Measurements from ENCODE around the gene AMOTL1. TPM values are rescaled to one million over a fixed set of nuclear protein-coding genes. Genes with fewer than 3 reads are reported as not detected.

Gene AMOTL1
- total RNA-seq, 5 donors from 2014 or later (not counting 1 experiment from before 2014, with no cell fraction given): 0.07 to 1.2 (median 0.35) TPM

GRCh38 chr11:94866231-94866822 is 98.2 kb downstream of the AMOTL1 start:
- H3K4me3 Mint-ChIP-seq: no peak overlapping the region
- no peaks in the 10 kb centered on the region for H3K9me3 Mint-ChIP-seq
- no peaks in the 10 kb centered on the region for H3K36me3 Mint-ChIP-seq
- 82% methylated on average over 8 of the region's 8 CpGs for WGBS (ENCODE audit: insufficient coverage)
- ChIA-PET POLR2A (no interaction called here), CTCF (no interaction called here)
- H3K4me1 Mint-ChIP-seq: no peaks in the 10 kb centered on the region
- ATAC-seq (replicated peaks in 1 of 4) (no peak), DNase-seq (no peak)
- H3K27ac Mint-ChIP-seq: no peak overlapping the region
- H3K9me3 ChIP-seq: no peaks in the 10 kb centered on the region
- peaks cover 2 to 6% of the 10 kb centered on the region in 2 donors for H3K27me3 Mint-ChIP-seq
- H3K4me1 ChIP-seq (ENCODE audit: control insufficient read depth in 1 of 2, extremely low read depth in 1 of 2, insufficient read depth in 2 of 2, low read length in 2 of 2): no peaks in the 10 kb centered on the region
- H3K27me3 ChIP-seq (replicated peaks in 1 of 2; ENCODE audit: control insufficient read depth in 2 of 2, extremely low read depth in 1 of 2, insufficient read depth in 2 of 2, low read length in 1 of 2): peaks cover 0 to 18% of the 10 kb centered on the region in 2 experiments
- H3K4me3 ChIP-seq (ENCODE audit: control insufficient read depth in 1 of 2, extremely low read depth in 1 of 2, low read length in 1 of 2): no peak overlapping the region
- peaks cover 0 to 3% of the 10 kb centered on the region in 2 donors for H3K36me3 ChIP-seq (ENCODE audit: control insufficient read depth in 2 of 2, extremely low read depth in 1 of 2, insufficient read depth in 1 of 2, low read length in 1 of 2)
- H3K27ac ChIP-seq (ENCODE audit: low read length): no peak overlapping the region

- Histone ChIP-seq H3K4me1 (ENCODE audit: control insufficient read depth in 1 of 2, extremely low read depth in 1 of 2, insufficient read depth in 2 of 2, low read length in 2 of 2) (no peaks in the 10 kb centered on the region), H3K27me3 (replicated peaks in 1 of 2; ENCODE audit: control insufficient read depth in 2 of 2, extremely low read depth in 1 of 2, insufficient read depth in 2 of 2, low read length in 1 of 2) (peaks cover 0 to 21% of the 10 kb centered on the region in 2 experiments), H3K9me3 (no peaks in the 10 kb centered on the region), H3K36me3 (ENCODE audit: control insufficient read depth in 2 of 2, extremely low read depth in 1 of 2, insufficient read depth in 1 of 2, low read length in 1 of 2) (peaks cover 0 to 3% of the 10 kb centered on the region in 2 donors), H3K27ac (ENCODE audit: low read length) (no peak overlapping the region), H3K4me3 (ENCODE audit: control insufficient read depth in 1 of 2, extremely low read depth in 1 of 2, low read length in 1 of 2) (no peak overlapping the region)
- Mint-ChIP-seq H3K4me3 (no peak overlapping the region), H3K4me1 (no peaks in the 10 kb centered on the region), H3K36me3 (no peaks in the 10 kb centered on the region), H3K9me3 (no peaks in the 10 kb centered on the region), H3K27ac (no peak overlapping the region), H3K27me3 (peaks cover 2 to 6% of the 10 kb centered on the region in 2 donors)
- DNase-seq: no peak
- CTCF ChIA-PET: no interaction called here
- POLR2A ChIA-PET: no interaction called here
- ATAC-seq (replicated peaks in 1 of 4): no peak
- WGBS (ENCODE audit: insufficient coverage): 77% methylated on average over 5 of the region's 9 CpGs
Measured at GRCh38 chr11:94866936-94867795, 99.0 kb downstream of the AMOTL1 start.

- Histone ChIP-seq H3K36me3 (ENCODE audit: control insufficient read depth in 2 of 2, extremely low read depth in 1 of 2, insufficient read depth in 1 of 2, low read length in 1 of 2) (peaks cover 0 to 3% of the 10 kb centered on the region in 2 donors), H3K4me1 (ENCODE audit: control insufficient read depth in 1 of 2, extremely low read depth in 1 of 2, insufficient read depth in 2 of 2, low read length in 2 of 2) (no peaks in the 10 kb centered on the region), H3K27me3 (replicated peaks in 1 of 2; ENCODE audit: control insufficient read depth in 2 of 2, extremely low read depth in 1 of 2, insufficient read depth in 2 of 2, low read length in 1 of 2) (peaks cover 0 to 25% of the 10 kb centered on the region in 2 experiments), H3K27ac (ENCODE audit: low read length) (no peak overlapping the region), H3K9me3 (no peaks in the 10 kb centered on the region), H3K4me3 (ENCODE audit: control insufficient read depth in 1 of 2, extremely low read depth in 1 of 2, low read length in 1 of 2) (no peak overlapping the region)
- no peaks in the 10 kb centered on the region for H3K36me3 Mint-ChIP-seq
- POLR2A ChIA-PET: no interaction called here
- 100% methylated on average over 1 of the region's 5 CpGs for WGBS (ENCODE audit: insufficient coverage)
- DNase-seq (no peak), ATAC-seq (replicated peaks in 1 of 4) (no peak)
- no peak overlapping the region for H3K27ac Mint-ChIP-seq
- peaks cover 2 to 6% of the 10 kb centered on the region in 2 donors for H3K27me3 Mint-ChIP-seq
- no peaks in the 10 kb centered on the region for H3K9me3 Mint-ChIP-seq
- CTCF ChIA-PET: no interaction called here
- H3K4me3 Mint-ChIP-seq: no peak overlapping the region
- no peaks in the 10 kb centered on the region for H3K4me1 Mint-ChIP-seq
Measured at GRCh38 chr11:94868468-94868867, 100.3 kb downstream of the AMOTL1 start.

- CTCF ChIA-PET: no interaction called here
- no peak for ATAC-seq (replicated peaks in 1 of 4)
- DNase-seq: no peak
- H3K4me3 ChIP-seq (ENCODE audit: control insufficient read depth in 1 of 2, extremely low read depth in 1 of 2, low read length in 1 of 2): no peak overlapping the region
- 75% methylated on average over 3 of the region's 10 CpGs for WGBS (ENCODE audit: insufficient coverage)
- peaks cover 0 to 26% of the 10 kb centered on the region in 2 experiments for H3K27me3 ChIP-seq (replicated peaks in 1 of 2; ENCODE audit: control insufficient read depth in 2 of 2, extremely low read depth in 1 of 2, insufficient read depth in 2 of 2, low read length in 1 of 2)
- Mint-ChIP-seq H3K27ac (no peak overlapping the region), H3K4me3 (no peak overlapping the region), H3K9me3 (no peaks in the 10 kb centered on the region), H3K36me3 (no peaks in the 10 kb centered on the region), H3K27me3 (peaks cover 2 to 6% of the 10 kb centered on the region in 2 donors), H3K4me1 (no peaks in the 10 kb centered on the region)
- no peaks in the 10 kb centered on the region for H3K9me3 ChIP-seq
- H3K4me1 ChIP-seq (ENCODE audit: control insufficient read depth in 1 of 2, extremely low read depth in 1 of 2, insufficient read depth in 2 of 2, low read length in 2 of 2): no peaks in the 10 kb centered on the region
- H3K27ac ChIP-seq (ENCODE audit: low read length): no peak overlapping the region
- peaks cover 0 to 3% of the 10 kb centered on the region in 2 donors for H3K36me3 ChIP-seq (ENCODE audit: control insufficient read depth in 2 of 2, extremely low read depth in 1 of 2, insufficient read depth in 1 of 2, low read length in 1 of 2)
- POLR2A ChIA-PET: no interaction called here
Measured at GRCh38 chr11:94869186-94869585, 101.0 kb downstream of the AMOTL1 start.

- no peak overlapping the region for H3K27ac Mint-ChIP-seq
- Histone ChIP-seq H3K27me3 (replicated peaks in 1 of 2; ENCODE audit: control insufficient read depth in 2 of 2, extremely low read depth in 1 of 2, insufficient read depth in 2 of 2, low read length in 1 of 2) (peaks cover 0 to 30% of the 10 kb centered on the region in 2 experiments), H3K36me3 (ENCODE audit: control insufficient read depth in 2 of 2, extremely low read depth in 1 of 2, insufficient read depth in 1 of 2, low read length in 1 of 2) (no peaks in the 10 kb centered on the region), H3K4me1 (ENCODE audit: control insufficient read depth in 1 of 2, extremely low read depth in 1 of 2, insufficient read depth in 2 of 2, low read length in 2 of 2) (no peaks in the 10 kb centered on the region), H3K9me3 (no peaks in the 10 kb centered on the region), H3K4me3 (ENCODE audit: control insufficient read depth in 1 of 2, extremely low read depth in 1 of 2, low read length in 1 of 2) (no peak overlapping the region), H3K27ac (ENCODE audit: low read length) (no peak overlapping the region)
- H3K36me3 Mint-ChIP-seq: no peaks in the 10 kb centered on the region
- H3K4me1 Mint-ChIP-seq: no peaks in the 10 kb centered on the region
- ChIA-PET CTCF (no interaction called here), POLR2A (no interaction called here)
- WGBS (ENCODE audit: insufficient coverage): 90% methylated on average over 2 of the region's 5 CpGs
- no peaks in the 10 kb centered on the region for H3K9me3 Mint-ChIP-seq
- no peak overlapping the region for H3K4me3 Mint-ChIP-seq
- no peak for DNase-seq
- peaks cover 2 to 6% of the 10 kb centered on the region in 2 donors for H3K27me3 Mint-ChIP-seq
- no peak for ATAC-seq (replicated peaks in 1 of 4)
Measured at GRCh38 chr11:94870422-94870821, 102.3 kb downstream of the AMOTL1 start.

GRCh38 chr11:94871491-94872185 is 103.5 kb downstream of the AMOTL1 start:
- no peaks in the 10 kb centered on the region for H3K9me3 Mint-ChIP-seq
- no peak for DNase-seq
- no peak for ATAC-seq (replicated peaks in 1 of 4)
- Histone ChIP-seq H3K9me3 (no peaks in the 10 kb centered on the region), H3K27me3 (replicated peaks in 1 of 2; ENCODE audit: control insufficient read depth in 2 of 2, extremely low read depth in 1 of 2, insufficient read depth in 2 of 2, low read length in 1 of 2) (peaks cover 0 to 26% of the 10 kb centered on the region in 2 experiments), H3K4me1 (ENCODE audit: control insufficient read depth in 1 of 2, extremely low read depth in 1 of 2, insufficient read depth in 2 of 2, low read length in 2 of 2) (peaks cover 0 to 2% of the 10 kb centered on the region in 2 experiments), H3K27ac (ENCODE audit: low read length) (no peak overlapping the region), H3K4me3 (ENCODE audit: control insufficient read depth in 1 of 2, extremely low read depth in 1 of 2, low read length in 1 of 2) (no peak overlapping the region), H3K36me3 (ENCODE audit: control insufficient read depth in 2 of 2, extremely low read depth in 1 of 2, insufficient read depth in 1 of 2, low read length in 1 of 2) (no peaks in the 10 kb centered on the region)
- ChIA-PET POLR2A (no interaction called here), CTCF (no interaction called here)
- no peaks in the 10 kb centered on the region for H3K36me3 Mint-ChIP-seq
- whole genome bisulfite sequencing (ENCODE audit: insufficient coverage): 76% methylated on average over 13 of the region's 15 CpGs
- H3K27ac Mint-ChIP-seq: no peak overlapping the region
- peaks cover 0 to 2% of the 10 kb centered on the region in 2 donors for H3K27me3 Mint-ChIP-seq
- peaks cover 3 to 5% (median 5%) of the 10 kb centered on the region in 3 donors for H3K4me1 Mint-ChIP-seq
- no peak overlapping the region for H3K4me3 Mint-ChIP-seq
